IMR-90 (cell line): ENCODE data around the gene RASGRP1. TPM values are rescaled to one million over a fixed set of nuclear protein-coding genes. Genes with fewer than 3 reads are reported as not detected.

ENCODE experiments used
- ATAC-seq: fragments of 200-7000 bp; cut with Tn5 transposase; 2 replicates; pipeline ENCODE4 v1.9.1; 2020; ENCODE audit warnings: low read depth, mild to moderate bottlenecking, moderate library complexity
- BruUV-seq: library from RNA; stranded (reverse); fragments of 400-500 nt; replicated peaks from 2 replicates; lab custom pipeline; 2021; lab: Mats Ljungman, UMichigan
- CTCF ChIA-PET: fragments of 300-600 bp; formaldehyde crosslinking; extraction: SDS; loops from one replicate; lab custom pipeline; 2021; ENCODE audit warnings: antibody characterized with exemption; lab: Yijun Ruan, JAX
- POLR2A ChIA-PET: fragments of 300-600 bp; sonication (Branson Sonifier 250); formaldehyde crosslinking; loops from one replicate; lab custom pipeline; 2022; ENCODE audit warnings: antibody characterized with exemption; ENCODE audit not compliant: unreplicated experiment; lab: Charles Lee
- DNase-seq: peaks from one replicate; pipeline ENCODE4 v3.0.0; 2013
- H2AFZ ChIP-seq: replicated peaks from 2 replicates; pipeline ENCODE3; 2013; ENCODE audit warnings: low read length, mild to moderate bottlenecking; ENCODE audit not compliant: poor library complexity
- H2AK5ac ChIP-seq: 2 replicates; pipeline ENCODE4 v1.6.1; 2013; ENCODE audit warnings: low read depth, low read length, inconsistent platforms
- H2AK9ac ChIP-seq: replicated peaks from 2 replicates; pipeline ENCODE3; 2013; ENCODE audit warnings: mild to moderate bottlenecking, low read depth, low read length, moderate library complexity; ENCODE audit not compliant: poor library complexity
- H2BK120ac ChIP-seq: 2 replicates; pipeline ENCODE4 v1.6.1; 2013; ENCODE audit warnings: low read depth, low read length, inconsistent platforms
- H2BK15ac ChIP-seq: 3 replicates; pipeline ENCODE4 v1.6.1; 2013; ENCODE audit warnings: low read depth, low read length, inconsistent platforms
- H2BK20ac ChIP-seq: 2 replicates; pipeline ENCODE4 v1.6.1; 2013; ENCODE audit warnings: low read depth, mild to moderate bottlenecking, inconsistent platforms, low read length, moderate library complexity
- H2BK5ac ChIP-seq: 2 replicates; pipeline ENCODE4 v1.6.1; 2013; ENCODE audit warnings: mild to moderate bottlenecking, low read depth, low read length, inconsistent platforms; ENCODE audit not compliant: poor library complexity, severe bottlenecking
- H3K14ac ChIP-seq: replicated peaks from 2 replicates; pipeline ENCODE4 v1.6.1; 2013; ENCODE audit warnings: low read depth, low read length, inconsistent platforms
- H3K18ac ChIP-seq: 2 replicates; pipeline ENCODE4 v1.6.1; 2013; ENCODE audit warnings: low read depth, low read length, control low read depth
- H3K23ac ChIP-seq: 2 replicates; pipeline ENCODE4 v1.6.1; 2013; ENCODE audit warnings: low read depth, low read length, inconsistent platforms
- H3K27ac ChIP-seq: 2 replicates; pipeline ENCODE4 v1.5.1; 2013; ENCODE audit warnings: mild to moderate bottlenecking, control low read depth, low read length; ENCODE audit not compliant: insufficient read depth
- H3K27me3 ChIP-seq: 2 replicates; pipeline ENCODE4 v1.6.1; 2013; ENCODE audit warnings: low read length; ENCODE audit not compliant: control insufficient read depth, insufficient read depth
- H3K36me3 ChIP-seq: 2 replicates; pipeline ENCODE4 v1.6.1; 2013; ENCODE audit warnings: low read length, mixed read lengths; ENCODE audit not compliant: control insufficient read depth, insufficient read depth
- H3K4ac ChIP-seq: 2 replicates; pipeline ENCODE4 v1.6.1; 2013; ENCODE audit warnings: low read depth, low read length, inconsistent platforms
- H3K4me1 ChIP-seq: 2 replicates; pipeline ENCODE4 v1.6.1; 2013; ENCODE audit warnings: low read length, mixed read lengths; ENCODE audit not compliant: control insufficient read depth, insufficient read depth
- H3K4me2 ChIP-seq: 2 replicates; pipeline ENCODE4 v1.6.1; 2013; ENCODE audit warnings: low read depth, mild to moderate bottlenecking, control low read depth, low read length, moderate library complexity
- H3K4me3 ChIP-seq: 2 replicates; pipeline ENCODE4 v1.5.1; 2013; ENCODE audit warnings: low read depth, mild to moderate bottlenecking, control low read depth, low read length, moderate library complexity; ENCODE audit not compliant: insufficient read depth
- H3K56ac ChIP-seq: 2 replicates; pipeline ENCODE4 v1.6.1; 2013; ENCODE audit warnings: low read length, inconsistent platforms; ENCODE audit not compliant: insufficient read depth; ENCODE audit errors: extremely low read depth
- H3K79me1 ChIP-seq, 2 experiments: 2 replicates each; pipeline ENCODE4 v1.6.1; 2013; ENCODE audit warnings: low read length in 2 of 2, inconsistent platforms in 1 of 2, low read depth in 1 of 2
- H3K9ac ChIP-seq: 2 replicates; pipeline ENCODE4 v1.6.1; 2013; ENCODE audit warnings: low read depth, low read length, control low read depth
- H3K9me1 ChIP-seq: 2 replicates; pipeline ENCODE4 v1.6.1; 2013; ENCODE audit warnings: low read length, inconsistent platforms; ENCODE audit not compliant: insufficient read depth
- H3K9me3 ChIP-seq: 2 replicates; pipeline ENCODE4 v1.6.1; 2013; ENCODE audit warnings: low read length; ENCODE audit not compliant: control insufficient read depth, insufficient read depth
- H4K20me1 ChIP-seq: 2 replicates; pipeline ENCODE4 v1.6.1; 2013; ENCODE audit warnings: low read length, inconsistent platforms; ENCODE audit not compliant: insufficient read depth
- H4K5ac ChIP-seq: 2 replicates; pipeline ENCODE4 v1.6.1; 2013; ENCODE audit warnings: mild to moderate bottlenecking, low read depth, low read length, control low read depth
- H4K8ac ChIP-seq, 2 experiments: 2 replicates each; pipeline ENCODE4 v1.6.1; 2013; ENCODE audit warnings: low read depth in 2 of 2, low read length in 2 of 2, control low read depth in 1 of 2, inconsistent platforms in 1 of 2
- H4K91ac ChIP-seq: 2 replicates; pipeline ENCODE4 v1.6.1; 2013; ENCODE audit warnings: low read depth, low read length, inconsistent platforms; ENCODE audit not compliant: insufficient read depth
- RCOR1 ChIP-seq: IDR thresholded peaks from 2 replicates; pipeline ENCODE4 v1.6.1; 2012; ENCODE audit warnings: mild to moderate bottlenecking, low read length, improper control_type of control experiment; ENCODE audit not compliant: insufficient replicate concordance
- WGBS, 2 experiments: methylation state at CpG; one replicate each; pipeline versions ENCODE4 v1.1.5 to v1.1.7; 2013; ENCODE audit warnings: missing lambda C conversion rate in 2 of 2; ENCODE audit not compliant: insufficient read length in 1 of 2; ENCODE audit errors: extremely low coverage in 2 of 2; 5-methylcytosine and 5-hydroxymethylcytosine counted together
- dilution Hi-C: fragments of 300-500 bp; cut with HindIII; formaldehyde crosslinking; loops from one replicate; pipeline ENCODE4 v1.14.3; 2018; ENCODE audit warnings: low sequenced_read_pairs; ENCODE audit not compliant: unreplicated experiment
- in situ Hi-C: fragments of 300-500 bp; cut with MboI; formaldehyde crosslinking; loops from 3 replicates; pipeline ENCODE4 v1.14.3; 2019; ENCODE audit warnings: low sequenced_read_pairs, inconsistent platforms, mixed read lengths
- intact Hi-C: fragments of 100-400 bp; cut with micrococcal nuclease; formaldehyde crosslinking; loops from 2 replicates; pipeline ENCODE4 v1.10.0; 2022
- polyA plus RNA-seq, 3 experiments: library from polyadenylated mRNA; depleted of rRNA; stranded (reverse); fragments of >200 nt; gene quantifications; 2 replicates each; pipeline ENCODE4 v1.2.3, GENCODE V29; 2012; ENCODE audit warnings: low replicate concordance in 1 of 3
- total RNA-seq: library from RNA; depleted of rRNA; stranded (reverse); fragments of >200 nt; gene quantifications from 2 replicates; pipeline ENCODE4 v1.2.3, GENCODE V29; 2012

Gene RASGRP1
- total and polyA plus RNA-seq, 2 of the 4 experiments (the other 2 are of a cell fraction) = 1.4 to 3.2 TPM

DNA sequence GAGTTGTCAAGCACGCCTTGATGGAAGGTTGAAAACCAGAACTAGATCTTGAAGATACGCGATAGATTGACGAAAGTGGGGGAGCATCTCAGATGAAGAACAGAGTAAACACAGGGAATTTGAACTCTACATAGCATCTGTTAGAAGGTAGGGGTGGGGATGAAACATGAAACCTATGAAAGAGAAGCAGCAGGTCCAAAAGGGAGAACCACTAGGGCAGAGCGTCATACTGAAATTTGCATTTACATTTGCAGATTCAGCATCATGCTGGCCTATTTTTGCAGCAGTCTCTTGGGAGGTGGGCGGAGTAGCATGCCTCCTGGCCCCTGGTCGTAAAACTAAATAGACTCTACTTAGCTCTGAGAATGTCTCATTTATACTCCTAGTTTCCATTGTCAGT lies 46.1 kb upstream of the RASGRP1 start:
- no peak for DNase-seq
- Histone ChIP-seq H2BK20ac (no peak overlapping the region), H2AFZ (no peak overlapping the region), H3K14ac (no peak overlapping the region), H3K79me1 (no peaks in the 10 kb centered on the region), H3K18ac (no peak overlapping the region), H3K23ac (no peak overlapping the region), H3K4me1 (no peaks in the 10 kb centered on the region), H4K5ac (no peak overlapping the region), H3K9me1 (no peaks in the 10 kb centered on the region), H3K56ac (no peak overlapping the region), H3K4me3 (no peak overlapping the region), H3K4me2 (no peak overlapping the region), H3K9ac (no peak overlapping the region), H3K36me3 (no peaks in the 10 kb centered on the region), H4K91ac (no peak overlapping the region), H2BK5ac (no peak overlapping the region), H4K8ac (no peak overlapping the region), H2AK5ac (no peak overlapping the region), H3K4ac (no peak overlapping the region), H2AK9ac (no peak overlapping the region), H4K20me1 (no peaks in the 10 kb centered on the region), H3K27ac (no peak overlapping the region), H2BK15ac (no peak overlapping the region), H2BK120ac (no peak overlapping the region), H3K27me3 (peaks cover 71% of the 10 kb centered on the region), H3K9me3 (no peaks in the 10 kb centered on the region; the same call in 1 of the 2 replicates)
- BruUV-seq = no TSS peak
- intact Hi-C loops = no loop called here
- ChIA-PET POLR2A (no interaction called here), CTCF (no interaction called here)
- 93% methylated on average over 3 of the region's 7 CpGs; no CpG with 5 or more reads in 1 of the 2 experiments for WGBS, 2 experiments
- dilution Hi-C loops = no loop called here
- no peak for ATAC-seq
- in situ Hi-C loops = no loop called here
- no peak for TF ChIP-seq RCOR1
